GM12878 (cell line): ENCODE data around the gene TTLL8.

ENCODE experiments used
- FOXK2 ChIP-seq: fragments of 450-650 bp; IDR thresholded peaks from 2 replicates; pipeline ENCODE4 v1.6.1; 2017; ENCODE audit warnings: mild to moderate bottlenecking, moderate library complexity
- GABPA ChIP-seq: IDR thresholded peaks from 2 replicates; pipeline ENCODE4 v1.6.1; 2014; ENCODE audit warnings: antibody characterized with exemption, low read depth, mild to moderate bottlenecking, inconsistent platforms
- NFYB ChIP-seq: IDR thresholded peaks from 2 replicates; pipeline ENCODE4 v1.6.1; 2011; ENCODE audit warnings: low read depth, mild to moderate bottlenecking, low read length, improper control_type of control experiment, moderate library complexity; ENCODE audit not compliant: insufficient read depth
- POLR2A ChIP-seq: IDR thresholded peaks from 2 replicates; pipeline ENCODE4 v1.6.1; 2011; ENCODE audit warnings: low read depth, mild to moderate bottlenecking, low read length
- SP1 ChIP-seq: IDR thresholded peaks from one replicate; pipeline ENCODE4 v1.6.1; 2011; ENCODE audit warnings: low read depth, low read length

DNA sequence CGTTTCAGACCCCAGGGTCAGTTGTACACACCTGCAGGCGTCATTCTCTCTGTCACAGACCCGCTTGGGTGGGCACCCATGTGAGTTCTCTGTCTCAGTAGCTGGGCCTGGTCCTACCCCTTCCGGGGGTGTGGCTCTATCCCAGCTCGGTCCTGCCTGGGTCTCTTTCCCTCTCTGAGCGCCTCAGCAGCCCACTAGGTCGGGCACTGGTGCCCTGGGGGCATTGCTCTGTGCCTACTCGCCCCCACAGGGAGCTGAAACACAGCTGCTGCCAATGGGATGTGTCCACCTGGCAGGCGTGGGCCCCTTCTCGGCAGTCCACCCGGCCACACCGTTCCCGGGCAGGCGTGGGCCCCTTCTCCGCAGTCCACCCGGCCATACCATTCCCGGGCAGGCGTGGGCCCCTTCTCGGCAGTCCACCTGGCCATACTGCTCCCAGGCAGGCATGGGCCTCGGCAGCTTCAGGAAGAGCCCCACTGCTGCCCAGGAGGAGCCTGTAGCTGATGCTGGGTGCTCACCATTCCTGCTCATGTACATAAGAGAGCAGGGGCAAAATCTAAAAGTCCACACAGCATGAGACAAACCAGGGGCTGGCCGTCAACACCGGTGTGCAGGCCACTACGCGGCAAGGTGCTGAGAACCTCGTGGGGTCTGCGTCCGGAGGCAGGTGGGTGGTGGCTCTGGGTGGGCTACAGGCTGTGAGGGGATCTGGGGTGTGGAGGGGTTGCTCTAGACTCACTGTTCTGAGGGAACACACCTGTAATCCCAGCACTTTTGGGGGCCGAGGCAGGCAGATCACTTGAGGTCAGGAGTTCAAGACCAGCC, 14.8 kb upstream of the TTLL8 start:
- TF ChIP-seq POLR2A (no peak), SP1 (no peak), NFYB (no peak), GABPA (no peak), FOXK2 (no peak)
